HepG2 (cell line): Measurements from ENCODE around the gene GLYAT. TPM values are rescaled to one million over a fixed set of nuclear protein-coding genes. Genes with fewer than 3 reads are reported as not detected.

Experiments
- ADNP ChIP-seq: sonication (generic); formaldehyde crosslinking; IDR thresholded peaks from 2 replicates; pipeline ENCODE4 v1.4.0; 2020; ENCODE audit warnings: missing genetic modification reagents
- ATM ChIP-seq: fragments of 450-650 bp; IDR thresholded peaks from 2 replicates; pipeline ENCODE4 v1.7.1; 2017; ENCODE audit warnings: mild to moderate bottlenecking, borderline replicate concordance
- ELF1 ChIP-seq: sonication (generic); formaldehyde crosslinking; IDR thresholded peaks from 2 replicates; pipeline ENCODE4 v1.4.0; 2020; ENCODE audit warnings: missing genetic modification reagents
- FOXP1 ChIP-seq, 2 experiments: fragments of 450-650 bp in 1 of 2; IDR thresholded peaks; 2 replicates each; pipeline ENCODE4 v1.6.1; 2017 to 2018; ENCODE audit warnings: antibody characterized with exemption in 1 of 2
- GMEB2 ChIP-seq: IDR thresholded peaks from 2 replicates; pipeline ENCODE4 v1.6.1; 2016; ENCODE audit warnings: missing biosample characterization, missing genetic modification reagents, low read depth
- GPBP1L1 ChIP-seq: sonication (generic); formaldehyde crosslinking; IDR thresholded peaks from 2 replicates; pipeline ENCODE4 v1.5.0; 2020; ENCODE audit warnings: mild to moderate bottlenecking, missing genetic modification reagents
- GZF1 ChIP-seq: sonication (generic); formaldehyde crosslinking; IDR thresholded peaks from 2 replicates; pipeline ENCODE4 v1.5.1; 2020; ENCODE audit warnings: mild to moderate bottlenecking, missing genetic modification reagents
- HNRNPL ChIP-seq: fragments of 200-400 bp; formaldehyde crosslinking; IDR thresholded peaks from 2 replicates; pipeline ENCODE4 v1.6.1; 2017; ENCODE audit warnings: mild to moderate bottlenecking, low read depth, low read length
- MZF1 ChIP-seq: sonication (generic); formaldehyde crosslinking; IDR thresholded peaks from 2 replicates; pipeline ENCODE4 v1.8.1; 2023; ENCODE audit warnings: mild to moderate bottlenecking, missing genetic modification reagents, borderline replicate concordance
- NCOA5 ChIP-seq: sonication (generic); formaldehyde crosslinking; IDR thresholded peaks from 2 replicates; pipeline ENCODE4 v1.4.0; 2020; ENCODE audit warnings: missing genetic modification reagents
- NR0B2 ChIP-seq: sonication (generic); formaldehyde crosslinking; IDR thresholded peaks from 2 replicates; pipeline ENCODE4 v1.4.0; 2020; ENCODE audit warnings: mild to moderate bottlenecking, missing genetic modification reagents
- POGZ ChIP-seq: sonication (generic); formaldehyde crosslinking; IDR thresholded peaks from 2 replicates; pipeline ENCODE4 v1.4.0; 2020; ENCODE audit warnings: mild to moderate bottlenecking, missing genetic modification reagents
- SALL2 ChIP-seq: sonication (generic); formaldehyde crosslinking; IDR thresholded peaks from 2 replicates; pipeline ENCODE4 v1.8.1; 2023; ENCODE audit warnings: mild to moderate bottlenecking, missing genetic modification reagents, inconsistent platforms
- SMYD3 ChIP-seq: sonication (generic); formaldehyde crosslinking; IDR thresholded peaks from 2 replicates; pipeline ENCODE4 v1.8.1; 2023; ENCODE audit warnings: mild to moderate bottlenecking, missing genetic modification reagents
- SRSF4 ChIP-seq: fragments of 200-400 bp; formaldehyde crosslinking; IDR thresholded peaks from one replicate; pipeline ENCODE4 v1.6.1; 2018; ENCODE audit warnings: mild to moderate bottlenecking, low read depth, low read length, moderate library complexity; ENCODE audit not compliant: poor library complexity, severe bottlenecking
- ZBTB44 ChIP-seq: sonication (generic); formaldehyde crosslinking; IDR thresholded peaks from 2 replicates; pipeline ENCODE4 v1.4.0; 2020; ENCODE audit warnings: missing genetic modification reagents
- ZBTB8A ChIP-seq: sonication (generic); formaldehyde crosslinking; IDR thresholded peaks from 2 replicates; pipeline ENCODE4 v1.4.0; 2020; ENCODE audit warnings: mild to moderate bottlenecking, low read depth, missing genetic modification reagents, borderline replicate concordance
- ZNF280D ChIP-seq: sonication (generic); formaldehyde crosslinking; IDR thresholded peaks from 2 replicates; pipeline ENCODE4 v1.5.1; 2020; ENCODE audit warnings: mild to moderate bottlenecking, missing genetic modification reagents
- ZNF678 ChIP-seq: sonication (generic); formaldehyde crosslinking; IDR thresholded peaks from 2 replicates; pipeline ENCODE4 v1.4.0; 2020; ENCODE audit warnings: mild to moderate bottlenecking, missing genetic modification reagents
- ZNF850 ChIP-seq: sonication (generic); formaldehyde crosslinking; conservative IDR thresholded peaks from 2 replicates; pipeline ENCODE4 v1.9.0; 2021; ENCODE audit warnings: mild to moderate bottlenecking, missing genetic modification reagents
- polyA plus RNA-seq, 8 experiments: library from polyadenylated mRNA; depleted of rRNA in 3 of 8; stranded (reverse) in 7 of 8; unstranded in 1 of 8; fragments of >200 nt; fragmentation: Illumina TruSeq in 4 of 8; extraction: Trizol in 4 of 8; gene quantifications; 2 replicates each; pipeline versions ENCODE4 v1.2.1 to v1.2.3, GENCODE V29; 2011 to 2016; ENCODE audit warnings: low read depth in 4 of 8, missing spikeins in 1 of 8, mixed read lengths in 1 of 8; ENCODE audit not compliant: insufficient read depth in 1 of 8
- total RNA-seq, 5 experiments: library from RNA; depleted of rRNA; stranded (reverse); fragments of >200 nt; fragmentation: Illumina TruSeq; extraction: Trizol; gene quantifications; 2 replicates each; pipeline ENCODE4 v1.2.3, GENCODE V29; 2016; ENCODE audit warnings: low read depth in 1 of 5

GLYAT gene
- total and polyA plus RNA-seq, 2 of the 13 experiments (the other 11 are each of a cell fraction or from before 2014, with no cell fraction given): not detected

- TF ChIP-seq ZNF280D (0 out of 2 replicates have a peak, but pooled peaks have one; percentile 31), ATM (no peak), NCOA5 (CRISPR knock-in tag) (no peak), ZNF850 (CRISPR knock-in tag) (no peak), ELF1 (no peak), ZNF678 (CRISPR knock-in tag) (no peak), GZF1 (CRISPR knock-in tag) (no peak), POGZ (CRISPR knock-in tag) (peak; percentile 92), HNRNPL (no peak), ZBTB8A (CRISPR knock-in tag) (no peak), GPBP1L1 (CRISPR knock-in tag) (no peak), MZF1 (CRISPR knock-in tag) (no peak), FOXP1 (IDR thresholded peaks at IDR 0.05) (no peak), FOXP1 (CRISPR knock-in tag; IDR thresholded peaks at IDR 0.05) (peak; percentile 55), GMEB2 (CRISPR knock-in tag) (no peak), SALL2 (CRISPR knock-in tag) (no peak), SMYD3 (CRISPR knock-in tag) (no peak), ZBTB44 (no peak), ADNP (no peak), NR0B2 (CRISPR knock-in tag) (no peak), SRSF4 (no peak)
Observed at GRCh38 chr11:58762284-58763119, 30.8 kb upstream of the GLYAT start (continued).
